Omental fat pad (tissue), 4 donors: ENCODE measurements around the gene CHD2. TPM values are rescaled to one million over a fixed set of nuclear protein-coding genes. Genes with fewer than 3 reads are reported as not detected.

Source experiments
- ATAC-seq: fragments of 150-250 bp; one replicate; pipeline ENCODE4 v1.9.1; 2016; ENCODE audit warnings: mild to moderate bottlenecking, moderate library complexity; ENCODE audit not compliant: low FRiP score
- DNase-seq: peaks from one replicate; pipeline ENCODE4 v3.0.0-alpha.2; 2019; ENCODE audit warnings: low spot score
- total RNA-seq, 4 donors: library from RNA; depleted of rRNA; stranded (reverse); fragments of >200 nt; gene quantifications; one replicate each; pipeline ENCODE4 v1.1.0, GENCODE V29; 2016
- TF ChIP-seq, protein P1 (sequence below), 3 donors: fragments of 450-650 bp; IDR thresholded peaks; one replicate each; pipeline ENCODE4 v1.5.1; 2016 to 2017; ENCODE audit warnings: antibody characterized with exemption in 3 of 3, mild to moderate bottlenecking in 3 of 3, moderate library complexity in 2 of 3

CHD2 gene
- total RNA-seq, 4 donors from 2014 or later, result 77.7 to 140 (median 134) TPM

DNA sequence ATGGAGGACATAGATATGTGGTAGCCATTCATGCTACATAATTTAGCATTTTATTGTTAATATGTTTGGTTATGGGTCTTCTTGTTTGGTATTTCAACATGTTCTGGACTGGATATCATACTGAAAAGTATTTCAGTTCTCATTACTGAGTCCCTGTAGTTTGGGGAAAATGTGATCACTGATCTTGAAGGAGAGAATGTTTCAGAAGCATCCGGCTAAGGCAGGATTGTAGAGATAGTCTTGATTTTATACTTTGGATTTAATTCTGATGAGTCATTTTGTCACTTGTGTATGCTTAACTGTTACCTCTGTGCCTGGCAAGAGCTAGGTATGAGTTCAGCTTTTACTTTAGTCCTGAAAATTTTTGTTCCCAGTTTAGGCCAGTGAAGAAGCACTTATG lies 7.1 kb downstream of the CHD2 start:
- DNase-seq, result no peak
- TF ChIP-seq, protein P1, sequence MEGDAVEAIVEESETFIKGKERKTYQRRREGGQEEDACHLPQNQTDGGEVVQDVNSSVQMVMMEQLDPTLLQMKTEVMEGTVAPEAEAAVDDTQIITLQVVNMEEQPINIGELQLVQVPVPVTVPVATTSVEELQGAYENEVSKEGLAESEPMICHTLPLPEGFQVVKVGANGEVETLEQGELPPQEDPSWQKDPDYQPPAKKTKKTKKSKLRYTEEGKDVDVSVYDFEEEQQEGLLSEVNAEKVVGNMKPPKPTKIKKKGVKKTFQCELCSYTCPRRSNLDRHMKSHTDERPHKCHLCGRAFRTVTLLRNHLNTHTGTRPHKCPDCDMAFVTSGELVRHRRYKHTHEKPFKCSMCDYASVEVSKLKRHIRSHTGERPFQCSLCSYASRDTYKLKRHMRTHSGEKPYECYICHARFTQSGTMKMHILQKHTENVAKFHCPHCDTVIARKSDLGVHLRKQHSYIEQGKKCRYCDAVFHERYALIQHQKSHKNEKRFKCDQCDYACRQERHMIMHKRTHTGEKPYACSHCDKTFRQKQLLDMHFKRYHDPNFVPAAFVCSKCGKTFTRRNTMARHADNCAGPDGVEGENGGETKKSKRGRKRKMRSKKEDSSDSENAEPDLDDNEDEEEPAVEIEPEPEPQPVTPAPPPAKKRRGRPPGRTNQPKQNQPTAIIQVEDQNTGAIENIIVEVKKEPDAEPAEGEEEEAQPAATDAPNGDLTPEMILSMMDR (IDR thresholded peaks at IDR 0.05), result no peak
- ATAC-seq, result no peak

GRCh38 chr15:92907896-92908712 lies 8.0 kb downstream of the CHD2 start:
- DNase-seq (no peak), ATAC-seq (peak; percentile 59)
- TF ChIP-seq, protein P1 (IDR thresholded peaks at IDR 0.05), result no peak

- TF ChIP-seq, protein P1 (IDR thresholded peaks at IDR 0.05), result no peak
- no peak for ATAC-seq
- no peak for DNase-seq
Measured at GRCh38 chr15:92908713-92909057, 8.6 kb downstream of the CHD2 start.

DNA sequence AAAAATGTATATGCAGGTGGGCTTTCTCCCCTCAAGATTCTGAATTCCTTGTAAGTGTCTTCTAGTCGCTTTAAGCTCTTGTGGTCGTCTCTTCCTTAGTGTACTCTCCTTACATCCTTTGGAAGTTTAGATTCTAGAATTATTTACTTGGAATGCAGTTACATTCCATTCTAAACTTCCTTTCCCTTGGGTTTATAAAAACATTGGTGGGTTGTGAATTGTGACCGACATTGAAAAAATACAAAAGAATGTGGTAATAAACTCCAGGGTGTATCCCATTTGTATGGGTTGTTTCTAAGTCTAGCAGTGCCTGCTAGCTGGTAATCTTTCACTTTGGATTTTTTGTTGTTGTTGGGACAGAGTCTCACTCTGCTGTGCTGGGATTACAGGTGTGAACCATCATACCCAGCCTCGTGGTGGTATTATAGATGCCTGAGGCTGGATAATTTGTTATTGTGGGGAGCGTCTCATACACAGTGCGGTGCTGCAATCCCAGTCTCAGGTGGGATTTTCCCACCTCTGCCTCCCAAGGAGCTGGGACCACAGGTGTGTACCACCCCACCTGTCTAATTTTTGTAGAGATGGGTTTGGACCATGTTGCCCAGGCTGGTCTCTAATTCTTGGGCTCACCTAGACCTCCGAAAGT lies 9.1 kb downstream of the CHD2 start:
- ATAC-seq (no peak), DNase-seq (no peak)
- TF ChIP-seq, protein P1 (IDR thresholded peaks at IDR 0.05), result no peak

- TF ChIP-seq, protein P1 (IDR thresholded peaks at IDR 0.05), result no peak
- ATAC-seq (no peak), DNase-seq (no peak)
Measured at GRCh38 chr15:92910451-92910850, 10.3 kb downstream of the CHD2 start.

GRCh38 chr15:92914103-92914499 lies 14.0 kb downstream of the CHD2 start:
- DNase-seq, result no peak
- TF ChIP-seq, protein P1 (IDR thresholded peaks at IDR 0.05), result no peak
- ATAC-seq, result no peak

DNA sequence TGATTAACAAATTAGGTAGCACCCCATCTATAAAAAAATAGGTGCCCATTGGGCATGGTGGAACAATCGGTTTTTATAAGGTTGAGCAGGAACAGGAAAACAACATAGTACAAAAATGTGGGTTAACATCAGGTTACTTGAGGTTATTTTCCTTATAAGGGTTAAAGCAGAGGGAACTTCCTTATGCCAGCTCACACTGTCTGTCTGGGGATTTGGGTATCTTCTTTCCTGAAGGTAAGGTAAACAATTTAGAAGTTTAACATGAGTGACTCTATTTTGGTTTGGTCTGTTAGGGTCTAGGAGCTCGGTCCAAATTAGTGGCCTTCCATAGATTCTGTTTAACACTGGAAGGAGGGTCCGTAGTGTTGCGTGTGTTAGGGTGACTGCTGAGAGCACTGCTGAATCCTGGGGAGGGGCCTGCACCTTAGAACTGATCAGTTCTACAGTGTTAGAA lies 14.7 kb downstream of the CHD2 start:
- TF ChIP-seq, protein P1 (IDR thresholded peaks at IDR 0.05), result no peak
- no peak for DNase-seq
- ATAC-seq, result peak; percentile 16
